Fibroblast of the conjunctiva (primary cell): Measurements from ENCODE around the gene KMT5B.

Experiments
- DNase-seq: peaks from one replicate; pipeline ENCODE4 v3.0.0-alpha.2; 2010; ENCODE audit warnings: low read depth

KMT5B gene

GRCh38 chr11:68179847-68180246 is 33.2 kb downstream of the KMT5B start:
- DNase-seq: no peak

GRCh38 chr11:68177877-68178276 is 35.2 kb downstream of the KMT5B start:
- DNase-seq: no peak

GRCh38 chr11:68173926-68174325 is 39.2 kb downstream of the KMT5B start:
- DNase-seq: no peak

GRCh38 chr11:68169442-68169841 is 43.7 kb downstream of the KMT5B start:
- DNase-seq: no peak

GRCh38 chr11:68168694-68169093 is 44.4 kb downstream of the KMT5B start:
- DNase-seq: no peak

- no peak for DNase-seq
Observed at GRCh38 chr11:68167474-68167873, 45.6 kb downstream of the KMT5B start.

GRCh38 chr11:68166969-68167368 is 46.1 kb downstream of the KMT5B start:
- DNase-seq: no peak

GRCh38 chr11:68165601-68166000 is 47.5 kb downstream of the KMT5B start:
- DNase-seq: no peak

GRCh38 chr11:68164437-68164836 is 48.7 kb downstream of the KMT5B start:
- DNase-seq: no peak

- DNase-seq: no peak
Observed at GRCh38 chr11:68163691-68164090, 49.4 kb downstream of the KMT5B start.

GRCh38 chr11:68160100-68160695 is 52.9 kb downstream of the KMT5B start:
- no peak for DNase-seq

GRCh38 chr11:68159665-68160064 is 53.4 kb downstream of the KMT5B start:
- no peak for DNase-seq

GRCh38 chr11:68159161-68159560 is 53.9 kb downstream of the KMT5B start:
- DNase-seq: no peak

- DNase-seq: no peak
Observed at GRCh38 chr11:68158580-68158979, 54.5 kb downstream of the KMT5B start.

GRCh38 chr11:68153742-68154141 is 59.4 kb downstream of the KMT5B start:
- no peak for DNase-seq

GRCh38 chr11:68150037-68150436 is 63.1 kb downstream of the KMT5B start:
- DNase-seq: no peak

- no peak for DNase-seq
Observed at GRCh38 chr11:68149417-68149816, 63.7 kb downstream of the KMT5B start.

GRCh38 chr11:68148879-68149278 is 64.2 kb downstream of the KMT5B start:
- DNase-seq: no peak

- no peak for DNase-seq
Observed at GRCh38 chr11:68148071-68148805, 64.9 kb downstream of the KMT5B start.

GRCh38 chr11:68146704-68147474 is 66.2 kb downstream of the KMT5B start:
- DNase-seq: no peak

- no peak for DNase-seq
Observed at GRCh38 chr11:68146010-68146540, 67.0 kb downstream of the KMT5B start.

- no peak for DNase-seq
Observed at GRCh38 chr11:68145120-68145866, 67.8 kb downstream of the KMT5B start.
